Lower leg skin (tissue), 3 donors: ENCODE data around the gene UVSSA.

Experiments used
- CTCF ChIP-seq, 3 donors: fragments of 450-650 bp; IDR thresholded peaks; one replicate each; pipeline ENCODE4 v1.5.1; 2016; ENCODE audit warnings: antibody characterized with exemption in 3 of 3, mild to moderate bottlenecking in 3 of 3, moderate library complexity in 2 of 3
- POLR2A ChIP-seq, 2 donors: fragments of 450-650 bp; IDR thresholded peaks; one replicate each; pipeline ENCODE4 v1.6.1; 2016 to 2017; ENCODE audit warnings: antibody characterized with exemption in 2 of 2, mild to moderate bottlenecking in 1 of 2, moderate library complexity in 1 of 2

- TF ChIP-seq POLR2A (IDR thresholded peaks at IDR 0.05) (no peak), CTCF (IDR thresholded peaks at IDR 0.05) (no peak)
These were observed 37.8 kb downstream of the UVSSA start for GRCh38 chr4:1384675-1385372.
